H1 (cell line): ENCODE measurements around the gene SIK1. TPM values are rescaled to one million over a fixed set of nuclear protein-coding genes. Genes with fewer than 3 reads are reported as not detected.
"Not testable (repeated sequence)": the region's sequence is repeated elsewhere in the genome, so short reads cannot be mapped to it uniquely, and the experiment has no call there.

Source experiments
- CTCF ChIA-PET: fragments of 300-600 bp; sonication (Branson Sonifier 250); formaldehyde crosslinking; loops from one replicate; lab custom pipeline; 2021; ENCODE audit not compliant: partially characterized antibody; lab: Charles Lee
- POLR2A ChIA-PET: fragments of 300-600 bp; sonication (Branson Sonifier 250); formaldehyde crosslinking; loops from one replicate; lab custom pipeline; 2021; ENCODE audit warnings: inconsistent platforms; ENCODE audit not compliant: partially characterized antibody; lab: Charles Lee
- DNase-seq, 2 experiments: peaks; one replicate each; pipeline versions ENCODE4 v3.0.0 to v3.0.0-alpha.2; 2010 to 2022; ENCODE audit warnings: low spot score in 2 of 2, low read depth in 1 of 2, mixed read lengths in 1 of 2
- FAIRE-seq: peaks from 2 replicates; lab custom pipeline; 2011; peaks lifted over from hg19 to GRCh38; lab: Jason Lieb, UNC
- H2AFZ ChIP-seq: 2 replicates; pipeline ENCODE4 v1.8.1; 2012; ENCODE audit warnings: low read length, inconsistent platforms
- H2AK5ac ChIP-seq: 2 replicates; pipeline ENCODE4 v1.6.1; 2013; ENCODE audit warnings: low read depth, low read length
- H2BK120ac ChIP-seq: replicated peaks from 2 replicates; pipeline ENCODE3; 2013; ENCODE audit warnings: low read depth, low read length, inconsistent platforms
- H2BK12ac ChIP-seq: 2 replicates; pipeline ENCODE4 v1.6.1; 2013; ENCODE audit warnings: low read depth, low read length
- H2BK15ac ChIP-seq: 2 replicates; pipeline ENCODE4 v1.6.1; 2013; ENCODE audit warnings: low read length
- H2BK20ac ChIP-seq: 2 replicates; pipeline ENCODE4 v1.6.1; 2013; ENCODE audit warnings: low read length
- H2BK5ac ChIP-seq: 2 replicates; pipeline ENCODE4 v1.6.1; 2013; ENCODE audit warnings: low read depth, low read length
- H3K14ac ChIP-seq: 2 replicates; pipeline ENCODE4 v1.6.1; 2013; ENCODE audit warnings: inconsistent platforms; ENCODE audit not compliant: insufficient read length
- H3K18ac ChIP-seq: 2 replicates; pipeline ENCODE4 v1.6.1; 2013; ENCODE audit warnings: low read length; ENCODE audit errors: extremely low read depth
- H3K23ac ChIP-seq: 2 replicates; pipeline ENCODE4 v1.6.1; 2013; ENCODE audit warnings: inconsistent platforms; ENCODE audit not compliant: insufficient read length
- H3K23me2 ChIP-seq: 2 replicates; pipeline ENCODE4 v1.6.1; 2013; ENCODE audit warnings: low read depth, low read length
- H3K27ac ChIP-seq: 2 replicates; pipeline ENCODE4 v1.6.1; 2011; ENCODE audit warnings: low read depth, low read length, inconsistent platforms
- H3K27me3 ChIP-seq, 4 experiments: replicated peaks in 1 of 4; 1 replicate in 1 of 4; 2 replicates in 3 of 4; pipeline versions ENCODE4 v1.6.1 to v1.8.1; 2011 to 2013; ENCODE audit warnings: low read length in 3 of 4, mild to moderate bottlenecking in 3 of 4, inconsistent platforms in 2 of 4, mixed read lengths in 2 of 4, moderate library complexity in 1 of 4; ENCODE audit not compliant: control insufficient read depth in 3 of 4, insufficient read depth in 3 of 4; ENCODE audit errors: extremely low read depth in 1 of 4
- H3K36me3 ChIP-seq, 4 experiments: 2 replicates each; pipeline versions ENCODE4 v1.6.1 to v1.8.1; 2011 to 2013; ENCODE audit warnings: mild to moderate bottlenecking in 4 of 4, low read length in 3 of 4, moderate library complexity in 2 of 4, control low read depth in 1 of 4, inconsistent platforms in 1 of 4; ENCODE audit not compliant: insufficient read depth in 4 of 4, control insufficient read depth in 2 of 4
- H3K4ac ChIP-seq: replicated peaks from 2 replicates; pipeline ENCODE3; 2013; ENCODE audit warnings: low read length, low read depth, mixed read lengths, inconsistent platforms; ENCODE audit not compliant: insufficient read length
- H3K4me1 ChIP-seq, 4 experiments: replicated peaks in 1 of 4; 1 replicate in 1 of 4; 2 replicates in 3 of 4; pipeline versions ENCODE4 v1.6.1 to v1.8.1; 2011 to 2013; ENCODE audit warnings: low read length in 3 of 4, inconsistent platforms in 2 of 4, mixed read lengths in 1 of 4; ENCODE audit not compliant: insufficient read depth in 4 of 4, control insufficient read depth in 3 of 4
- H3K4me2 ChIP-seq, 2 experiments: 2 replicates each; pipeline versions ENCODE4 v1.6.1 to v1.8.1; 2011 to 2013; ENCODE audit warnings: low read depth in 2 of 2, low read length in 2 of 2, control low read depth in 1 of 2, inconsistent platforms in 1 of 2, mild to moderate bottlenecking in 1 of 2; ENCODE audit not compliant: insufficient read depth in 1 of 2
- H3K4me3 ChIP-seq, 4 experiments: fragments of 200-600, 300-600 bp in 1 of 4; sonication (generic), shearing (Covaris generic), sonication (Bioruptor Twin) in 1 of 4; 2 replicates each; pipeline versions ENCODE4 v1.5.1 to v1.8.1; 2011 to 2016; ENCODE audit warnings: low read length in 4 of 4, low read depth in 3 of 4, control low read depth in 2 of 4, inconsistent platforms in 2 of 4, mild to moderate bottlenecking in 2 of 4, mixed read lengths in 1 of 4, moderate library complexity in 1 of 4; ENCODE audit not compliant: insufficient read depth in 2 of 4; ENCODE audit errors: extremely low read depth in 1 of 4
- H3K56ac ChIP-seq: replicated peaks from 2 replicates; pipeline ENCODE3; 2013; ENCODE audit warnings: low read depth, mild to moderate bottlenecking, mixed read lengths, low read length, inconsistent platforms; ENCODE audit not compliant: insufficient read length
- H3K79me1 ChIP-seq: 2 replicates; pipeline ENCODE4 v1.6.1; 2013; ENCODE audit warnings: low read depth, low read length, control low read depth
- H3K79me2 ChIP-seq, 2 experiments: 2 replicates each; pipeline versions ENCODE4 v1.6.1 to v1.8.1; 2012 to 2013; ENCODE audit warnings: low read length in 2 of 2, mild to moderate bottlenecking in 2 of 2, inconsistent platforms in 1 of 2; ENCODE audit not compliant: insufficient read depth in 2 of 2, control insufficient read depth in 1 of 2
- H3K9ac ChIP-seq, 4 experiments: replicated peaks in 1 of 4; 1 replicate in 1 of 4; 2 replicates in 3 of 4; pipeline versions ENCODE4 v1.6.1 to v1.8.1; 2011 to 2013; ENCODE audit warnings: low read depth in 3 of 4, low read length in 3 of 4, control low read depth in 2 of 4, mild to moderate bottlenecking in 2 of 4, moderate library complexity in 2 of 4, inconsistent platforms in 1 of 4; ENCODE audit errors: extremely low read depth in 1 of 4
- H3K9me3 ChIP-seq, 2 experiments: 2 replicates each; pipeline versions ENCODE4 v1.6.1 to v1.8.1; 2012 to 2013; ENCODE audit warnings: mild to moderate bottlenecking in 2 of 2, moderate library complexity in 2 of 2, control low read depth in 1 of 2, inconsistent platforms in 1 of 2, low read depth in 1 of 2, low read length in 1 of 2, mixed read lengths in 1 of 2; ENCODE audit not compliant: insufficient read depth in 2 of 2
- H4K20me1 ChIP-seq, 2 experiments: replicated peaks in 1 of 2; 2 replicates each; pipeline versions ENCODE3 to v1.8.1; 2011 to 2013; ENCODE audit warnings: inconsistent platforms in 2 of 2, low read length in 2 of 2, mild to moderate bottlenecking in 1 of 2; ENCODE audit not compliant: insufficient read depth in 2 of 2, control insufficient read depth in 1 of 2
- H4K5ac ChIP-seq: 2 replicates; pipeline ENCODE4 v1.6.1; 2013; ENCODE audit warnings: low read length, low read depth, mixed read lengths, inconsistent platforms; ENCODE audit not compliant: insufficient read length
- H4K8ac ChIP-seq: 2 replicates; pipeline ENCODE4 v1.8.0; 2013; ENCODE audit warnings: mild to moderate bottlenecking, moderate library complexity, low read length, inconsistent platforms; ENCODE audit not compliant: insufficient read depth; ENCODE audit errors: extremely low read depth
- H4K91ac ChIP-seq: replicated peaks from 2 replicates; pipeline ENCODE3; 2013; ENCODE audit warnings: low read length, mixed read lengths, inconsistent platforms; ENCODE audit not compliant: insufficient read length
- WGBS, 2 experiments: shearing (Covaris generic) in 1 of 2; methylation state at CpG; one replicate each; pipeline versions ENCODE4 v1.1.6 to v1.1.7; 2013 to 2015; ENCODE audit warnings: low lambda C conversion rate in 2 of 2, mixed read lengths in 2 of 2, inconsistent platforms in 1 of 2, low coverage in 1 of 2, missing lambda C conversion rate in 1 of 2; ENCODE audit not compliant: insufficient replicate concordance in 2 of 2, insufficient coverage in 1 of 2, insufficient read length in 1 of 2; ENCODE audit errors: extremely low coverage in 1 of 2, missing lambda C conversion rate in 1 of 2; 5-methylcytosine and 5-hydroxymethylcytosine counted together
- polyA plus RNA-seq, 7 experiments: library from polyadenylated mRNA; depleted of rRNA in 3 of 7; stranded (reverse) in 5 of 7; unstranded in 2 of 7; fragments of >200 nt in 5 of 7; fragments of 200-250 nt in 2 of 7; gene quantifications; 1 replicate in 5 of 7; 2 replicates in 1 of 7; 4 replicates in 1 of 7; pipeline versions ENCODE4 v1.2.1 to v1.2.3, GENCODE V29; 2011 to 2013; ENCODE audit warnings: missing spikeins in 2 of 7, mixed read lengths in 2 of 7
- total RNA-seq: library from RNA; stranded (reverse); fragmentation: NEBNext Ultra II Directional; extraction: Animal tissue kit (Norgen Biotek cat#: 25700); gene quantifications from 2 replicates; pipeline ENCODE4 v1.2.1, GENCODE V29; 2021

The SIK1 gene
- total and polyA plus RNA-seq, 2 of the 8 experiments (the other 6 are each of a cell fraction or from before 2014, with no cell fraction given): 1.5 to 6.7 TPM

- DNase-seq, H2BK5ac ChIP-seq, H3K4ac ChIP-seq, H4K8ac ChIP-seq, H2BK120ac ChIP-seq, H3K27me3 ChIP-seq, H2BK20ac ChIP-seq, H3K56ac ChIP-seq, POLR2A ChIA-PET, H3K4me2 ChIP-seq, H3K9me3 ChIP-seq, H3K23me2 ChIP-seq, H3K27ac ChIP-seq, H3K4me3 ChIP-seq, H3K18ac ChIP-seq, H3K4me1 ChIP-seq, H2AFZ ChIP-seq, H3K79me1 ChIP-seq, H3K79me2 ChIP-seq, H3K36me3 ChIP-seq, H3K23ac ChIP-seq, H2BK12ac ChIP-seq, H3K14ac ChIP-seq, FAIRE-seq, H2AK5ac ChIP-seq, H4K91ac ChIP-seq, H4K5ac ChIP-seq, H3K9ac ChIP-seq, CTCF ChIA-PET, H4K20me1 ChIP-seq, H2BK15ac ChIP-seq: not testable (repeated sequence)
- 86% methylated on average over 6 of the region's 28 CpGs; no CpG with 5 or more reads in 1 of the 2 experiments for WGBS, 2 experiments
These were observed 14.7 kb downstream of the SIK1 start for GRCh38 chr21:43412020-43412788.
